A549 (cell line): Measurements from ENCODE around the gene NELFA. TPM values are rescaled to one million over a fixed set of nuclear protein-coding genes. Genes with fewer than 3 reads are reported as not detected.

Source experiments
- ATAC-seq, 2 experiments: fragments of 200-7000 bp in 1 of 2; fragments of >200 bp in 1 of 2; cut with Nextera tagmentation in 1 of 2; cut with Tn5 transposase in 1 of 2; 3 replicates each; pipeline versions ENCODE4 v1.8.0 to v1.9.1; 2018 to 2020; ENCODE audit warnings: mild to moderate bottlenecking in 1 of 2, moderate library complexity in 1 of 2
- CTCF ChIA-PET: fragments of 300-600 bp; sonication (Branson Sonifier 250); formaldehyde crosslinking; extraction: SDS; loops from one replicate; lab custom pipeline; 2021; ENCODE audit warnings: antibody characterized with exemption, inconsistent platforms; lab: Yijun Ruan, JAX
- POLR2A ChIA-PET: fragments of 350-600 bp; formaldehyde crosslinking; extraction: SDS; loops from one replicate; lab custom pipeline; 2021; ENCODE audit warnings: antibody characterized with exemption, inconsistent platforms; lab: Yijun Ruan, JAX
- DNase-seq, 2 experiments: peaks; one replicate each; pipeline versions ENCODE4 v3.0.0 to v3.0.0-alpha.2; 2011 to 2016; ENCODE audit warnings: low read depth in 1 of 2, low spot score in 1 of 2
- FAIRE-seq: peaks from 2 replicates; lab custom pipeline; 2011; peaks lifted over from hg19 to GRCh38; lab: Jason Lieb, UNC
- H3K27ac ChIP-seq, 2 experiments: fragments of >200 bp; sonication (Bioruptor Twin); formaldehyde crosslinking; 3 replicates each; pipeline ENCODE4 v1.5.1; 2016 to 2017
- H3K4me1 ChIP-seq: fragments of >200 bp; sonication (Bioruptor Twin); formaldehyde crosslinking; 3 replicates; pipeline ENCODE4 v1.6.1; 2016
- H3K4me2 ChIP-seq: fragments of >200 bp; sonication (Bioruptor Twin); formaldehyde crosslinking; 3 replicates; pipeline ENCODE4 v1.6.1; 2016
- H3K4me3 ChIP-seq: fragments of >200 bp; sonication (Bioruptor Twin); formaldehyde crosslinking; 3 replicates; pipeline ENCODE4 v1.5.1; 2016
- H3K9me3 ChIP-seq: fragments of >200 bp; sonication (Bioruptor Twin); formaldehyde crosslinking; 3 replicates; pipeline ENCODE4 v1.6.1; 2016
- BHLHE40 ChIP-seq: IDR thresholded peaks from 2 replicates; pipeline ENCODE4 v1.6.1; 2012; ENCODE audit warnings: low read depth, low read length, inconsistent platforms
- CHD4 ChIP-seq: fragments of 200-600 bp; sonication (generic); IDR thresholded peaks from 2 replicates; pipeline ENCODE4 v1.6.1; 2016; ENCODE audit warnings: antibody characterized with exemption, mild to moderate bottlenecking, borderline replicate concordance
- EHF ChIP-seq: fragments of 250-450 bp; sonication (Bioruptor Pico); IDR thresholded peaks from 2 replicates; pipeline ENCODE4 v1.5.0; 2020; ENCODE audit warnings: mild to moderate bottlenecking
- EP300 ChIP-seq, 2 experiments: fragments of >200 bp; sonication (Bioruptor Twin); formaldehyde crosslinking; IDR thresholded peaks; 2 replicates in 1 of 2; 3 replicates in 1 of 2; pipeline ENCODE4 v1.6.1; 2016 to 2017
- ESRRA ChIP-seq: fragments of 150-350 bp; IDR thresholded peaks from 2 replicates; pipeline ENCODE4 v1.6.1; 2014; ENCODE audit warnings: mild to moderate bottlenecking, low read length, borderline replicate concordance
- FOSL2 ChIP-seq, 2 experiments: fragments of 450-650 bp in 1 of 2; fragments of >200 bp in 1 of 2; sonication (Bioruptor Twin) in 1 of 2; formaldehyde crosslinking; IDR thresholded peaks; 2 replicates each; pipeline versions ENCODE4 v1.5.0 to v1.6.1; 2016 to 2020; ENCODE audit warnings: mild to moderate bottlenecking in 1 of 2, moderate library complexity in 1 of 2
- FOXS1 ChIP-seq: fragments of 250-450 bp; sonication (Bioruptor Pico); IDR thresholded peaks from 2 replicates; pipeline ENCODE4 v1.5.0; 2020; ENCODE audit warnings: mild to moderate bottlenecking, moderate library complexity
- HOXA7 ChIP-seq: fragments of 250-450 bp; sonication (Bioruptor Pico); IDR thresholded peaks from 2 replicates; pipeline ENCODE4 v1.5.0; 2020; ENCODE audit warnings: mild to moderate bottlenecking, moderate library complexity
- JUN ChIP-seq, 2 experiments: fragments of >200 bp; sonication (Bioruptor Twin); formaldehyde crosslinking; IDR thresholded peaks; 2 replicates in 1 of 2; 3 replicates in 1 of 2; pipeline ENCODE4 v1.6.1; 2016 to 2017
- KDM1A ChIP-seq: fragments of 200-600 bp; sonication (generic); IDR thresholded peaks from 2 replicates; pipeline ENCODE4 v1.6.1; 2016; ENCODE audit warnings: low read depth, mild to moderate bottlenecking
- MAZ ChIP-seq: fragments of 150-350 bp; IDR thresholded peaks from 2 replicates; pipeline ENCODE4 v1.6.1; 2014; ENCODE audit warnings: antibody characterized with exemption, low read depth, low read length, borderline replicate concordance
- NFE2L2 ChIP-seq: fragments of 150-350 bp; conservative IDR thresholded peaks from 2 replicates; pipeline ENCODE4 v1.6.1; 2014; ENCODE audit warnings: low read length
- POLR2AphosphoS2 ChIP-seq: conservative IDR thresholded peaks from 2 replicates; pipeline ENCODE4 v1.6.1; 2012; ENCODE audit warnings: low read length, improper control_type of control experiment, inconsistent platforms
- RAD21 ChIP-seq, 2 experiments: fragments of >200 bp in 1 of 2; sonication (Bioruptor Twin) in 1 of 2; formaldehyde crosslinking in 1 of 2; IDR thresholded peaks in 1 of 2; conservative IDR thresholded peaks in 1 of 2; 2 replicates in 1 of 2; 3 replicates in 1 of 2; pipeline ENCODE4 v1.6.1; 2012 to 2018; ENCODE audit warnings: inconsistent platforms in 1 of 2
- RARB ChIP-seq: fragments of 250-450 bp; sonication (Bioruptor Pico); IDR thresholded peaks from 2 replicates; pipeline ENCODE4 v1.8.0; 2021; ENCODE audit warnings: mild to moderate bottlenecking, moderate library complexity
- RNF2 ChIP-seq: fragments of 200-600 bp; sonication (generic); IDR thresholded peaks from 2 replicates; pipeline ENCODE4 v1.6.1; 2016; ENCODE audit warnings: low read depth, mild to moderate bottlenecking, antibody characterized with exemption, moderate library complexity, borderline replicate concordance
- SMC3 ChIP-seq: fragments of >200 bp; sonication (Bioruptor Twin); formaldehyde crosslinking; IDR thresholded peaks from 3 replicates; pipeline ENCODE4 v1.6.1; 2018; ENCODE audit warnings: inconsistent platforms
- SREBF2 ChIP-seq: fragments of 450-650 bp; IDR thresholded peaks from 2 replicates; pipeline ENCODE4 v1.6.1; 2014; ENCODE audit warnings: mild to moderate bottlenecking, moderate library complexity
- TFCP2L1 ChIP-seq: fragments of 250-450 bp; sonication (Bioruptor Pico); IDR thresholded peaks from 2 replicates; pipeline ENCODE4 v1.5.0; 2021; ENCODE audit warnings: mild to moderate bottlenecking
- TP53 ChIP-seq: fragments of 250-450 bp; sonication (Bioruptor Pico); IDR thresholded peaks from 2 replicates; pipeline ENCODE4 v1.5.0; 2021; ENCODE audit warnings: mild to moderate bottlenecking, moderate library complexity
- ZFP36 ChIP-seq: fragments of 450-650 bp; IDR thresholded peaks from 2 replicates; pipeline ENCODE4 v1.6.1; 2014; ENCODE audit warnings: borderline replicate concordance; ENCODE audit not compliant: partially characterized antibody
- ZNF302 ChIP-seq: fragments of 250-450 bp; sonication (Bioruptor Pico); IDR thresholded peaks from 2 replicates; pipeline ENCODE4 v1.9.0; 2021; ENCODE audit warnings: inconsistent platforms, mild to moderate bottlenecking, moderate library complexity
- WGBS: methylation state at CpG from one replicate; pipeline ENCODE4 v1.1.6; 2017; ENCODE audit errors: missing lambda C conversion rate; 5-methylcytosine and 5-hydroxymethylcytosine counted together
- polyA plus RNA-seq, 4 experiments: library from polyadenylated mRNA; depleted of rRNA in 3 of 4; stranded (reverse); fragments of >200 nt; fragmentation: RNase III in 1 of 4; extraction: RNeasy Plus Mini Kit Qiagen cat#74134 plus additional on column Dnase treatment in 1 of 4; gene quantifications; 2 replicates in 3 of 4; 3 replicates in 1 of 4; pipeline ENCODE4 v1.2.3, GENCODE V29; 2011 to 2017
- TF ChIP-seq, protein P1 (sequence below): fragments of >200 bp; sonication (Bioruptor Twin); formaldehyde crosslinking; IDR thresholded peaks from 3 replicates; pipeline ENCODE4 v1.6.1; 2016
- TF ChIP-seq, protein P2 (sequence below): fragments of 250-450 bp; sonication (Bioruptor Pico); IDR thresholded peaks from 2 replicates; pipeline ENCODE4 v1.5.0; 2020; ENCODE audit warnings: low read depth, mild to moderate bottlenecking, moderate library complexity
- TF ChIP-seq, protein P3 (sequence below): IDR thresholded peaks from 2 replicates; pipeline ENCODE4 v1.6.1; 2012; ENCODE audit warnings: low read depth, borderline replicate concordance
- TF ChIP-seq, protein P4 (sequence below): fragments of 150-350 bp; IDR thresholded peaks from 2 replicates; pipeline ENCODE4 v1.6.1; 2014; ENCODE audit warnings: low read depth, mild to moderate bottlenecking, low read length

Gene NELFA
- polyA plus RNA-seq, 2 of the 4 experiments (the other 2 are of a cell fraction), result 11.1 to 18.3 TPM

DNA sequence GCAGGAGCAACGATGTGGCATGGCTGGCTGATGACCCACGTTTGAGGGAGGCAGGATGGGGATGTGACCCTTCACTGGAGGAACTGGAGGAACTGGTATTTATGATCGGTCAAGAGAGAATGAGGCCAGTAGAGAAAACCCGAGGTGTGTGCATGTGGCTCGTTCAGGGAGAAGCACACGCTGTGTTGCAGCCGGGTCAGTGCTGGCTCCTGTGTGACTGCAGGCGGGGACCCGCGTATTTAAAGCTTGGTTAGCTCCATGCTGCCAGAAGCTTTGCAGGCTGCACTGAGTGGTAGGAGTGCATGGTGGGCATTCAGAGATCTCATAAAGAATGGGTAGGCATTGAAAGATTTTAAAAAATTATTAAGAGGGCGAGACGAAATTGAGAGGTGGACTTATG, 52.1 kb downstream of the NELFA start:
- no peak for ATAC-seq
- no peaks in the 10 kb centered on the region for H3K9me3 ChIP-seq
- no peak for FAIRE-seq
- ChIA-PET POLR2A (no interaction called here), CTCF (interaction anchor here (0.7 kb wide), 1 partner anchor 14 kb away, joined by 3 read pairs; no protein-coding TSS in a partner anchor)
- 96% methylated on average over 12 of the region's 12 CpGs for WGBS
- DNase-seq, result no peak
- no peak for TF ChIP-seq EHF
- TF ChIP-seq, protein P1, sequence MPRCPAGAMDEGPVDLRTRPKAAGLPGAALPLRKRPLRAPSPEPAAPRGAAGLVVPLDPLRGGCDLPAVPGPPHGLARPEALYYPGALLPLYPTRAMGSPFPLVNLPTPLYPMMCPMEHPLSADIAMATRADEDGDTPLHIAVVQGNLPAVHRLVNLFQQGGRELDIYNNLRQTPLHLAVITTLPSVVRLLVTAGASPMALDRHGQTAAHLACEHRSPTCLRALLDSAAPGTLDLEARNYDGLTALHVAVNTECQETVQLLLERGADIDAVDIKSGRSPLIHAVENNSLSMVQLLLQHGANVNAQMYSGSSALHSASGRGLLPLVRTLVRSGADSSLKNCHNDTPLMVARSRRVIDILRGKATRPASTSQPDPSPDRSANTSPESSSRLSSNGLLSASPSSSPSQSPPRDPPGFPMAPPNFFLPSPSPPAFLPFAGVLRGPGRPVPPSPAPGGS, result no peak
- TF ChIP-seq ZNF302, result no peak
- TF ChIP-seq, protein P2, sequence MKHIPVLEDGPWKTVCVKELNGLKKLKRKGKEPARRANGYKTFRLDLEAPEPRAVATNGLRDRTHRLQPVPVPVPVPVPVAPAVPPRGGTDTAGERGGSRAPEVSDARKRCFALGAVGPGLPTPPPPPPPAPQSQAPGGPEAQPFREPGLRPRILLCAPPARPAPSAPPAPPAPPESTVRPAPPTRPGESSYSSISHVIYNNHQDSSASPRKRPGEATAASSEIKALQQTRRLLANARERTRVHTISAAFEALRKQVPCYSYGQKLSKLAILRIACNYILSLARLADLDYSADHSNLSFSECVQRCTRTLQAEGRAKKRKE (CRISPR knock-in tag), result no peak
- no peak for TF ChIP-seq RARB (CRISPR knock-in tag)
- no peak for TF ChIP-seq RNF2
- no peak for TF ChIP-seq NFE2L2
- TF ChIP-seq SREBF2, result no peak
- TF ChIP-seq ESRRA, result no peak
- TF ChIP-seq ZFP36, result no peak
- no peak for TF ChIP-seq FOXS1 (CRISPR knock-in tag)
- H3K4me1 ChIP-seq, result no peaks in the 10 kb centered on the region
- no peak overlapping the region for H3K4me2 ChIP-seq
- H3K27ac ChIP-seq, result no peak overlapping the region
- no peak overlapping the region for H3K4me3 ChIP-seq

DNA sequence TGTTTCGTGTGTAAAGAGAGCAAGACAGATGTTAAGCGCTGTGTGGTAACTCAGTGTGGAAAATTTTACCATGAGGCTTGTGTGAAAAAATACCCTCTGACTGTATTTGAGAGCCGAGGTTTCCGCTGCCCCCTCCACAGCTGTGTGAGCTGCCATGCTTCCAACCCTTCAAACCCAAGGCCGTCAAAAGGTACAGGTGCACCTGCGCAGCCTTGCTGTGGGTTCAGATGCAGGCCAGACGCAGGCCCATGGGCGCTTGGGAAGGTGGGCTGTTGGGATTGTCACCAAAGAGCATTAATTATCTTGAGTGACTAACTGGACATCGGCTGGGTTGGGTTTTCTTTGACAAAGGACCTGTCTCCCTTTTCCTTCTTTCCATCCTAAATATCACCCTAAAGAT, 55.4 kb downstream of the NELFA start:
- DNase-seq (no peak), FAIRE-seq (no peak), ATAC-seq (no peak)
- CTCF ChIA-PET, result no interaction called here
- Histone ChIP-seq H3K4me2 (no peak overlapping the region), H3K4me3 (no peak overlapping the region), H3K4me1 (no peaks in the 10 kb centered on the region), H3K9me3 (no peaks in the 10 kb centered on the region), H3K27ac (no peak overlapping the region)
- TF ChIP-seq TP53 (CRISPR knock-in tag) (no peak), EP300 (IDR thresholded peaks at IDR 0.05) (no peak), TFCP2L1 (no peak), FOSL2 (IDR thresholded peaks at IDR 0.05) (no peak), FOSL2 (CRISPR knock-in tag; IDR thresholded peaks at IDR 0.05) (no peak), RAD21 (conservative IDR thresholded peaks at IDR 0.05 in 1 of 2, IDR thresholded peaks at IDR 0.05 in 1 of 2) (no peak), POLR2AphosphoS2 (no peak), KDM1A (no peak), CHD4 (no peak), BHLHE40 (no peak), JUN (IDR thresholded peaks at IDR 0.05) (no peak), RNF2 (no peak), SMC3 (no peak), MAZ (no peak), HOXA7 (no peak), ESRRA (no peak)
- TF ChIP-seq, protein P1, result no peak
- TF ChIP-seq, protein P3, sequence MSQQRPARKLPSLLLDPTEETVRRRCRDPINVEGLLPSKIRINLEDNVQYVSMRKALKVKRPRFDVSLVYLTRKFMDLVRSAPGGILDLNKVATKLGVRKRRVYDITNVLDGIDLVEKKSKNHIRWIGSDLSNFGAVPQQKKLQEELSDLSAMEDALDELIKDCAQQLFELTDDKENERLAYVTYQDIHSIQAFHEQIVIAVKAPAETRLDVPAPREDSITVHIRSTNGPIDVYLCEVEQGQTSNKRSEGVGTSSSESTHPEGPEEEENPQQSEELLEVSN, result no peak
- TF ChIP-seq, protein P4, sequence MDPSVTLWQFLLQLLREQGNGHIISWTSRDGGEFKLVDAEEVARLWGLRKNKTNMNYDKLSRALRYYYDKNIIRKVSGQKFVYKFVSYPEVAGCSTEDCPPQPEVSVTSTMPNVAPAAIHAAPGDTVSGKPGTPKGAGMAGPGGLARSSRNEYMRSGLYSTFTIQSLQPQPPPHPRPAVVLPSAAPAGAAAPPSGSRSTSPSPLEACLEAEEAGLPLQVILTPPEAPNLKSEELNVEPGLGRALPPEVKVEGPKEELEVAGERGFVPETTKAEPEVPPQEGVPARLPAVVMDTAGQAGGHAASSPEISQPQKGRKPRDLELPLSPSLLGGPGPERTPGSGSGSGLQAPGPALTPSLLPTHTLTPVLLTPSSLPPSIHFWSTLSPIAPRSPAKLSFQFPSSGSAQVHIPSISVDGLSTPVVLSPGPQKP, result no peak
- 92% methylated on average over 9 of the region's 9 CpGs for WGBS
- POLR2A ChIA-PET, result no interaction called here
